HG03469 (cell line): ENCODE data around the gene RTP1.
"Not testable (repeated sequence)": the region's sequence is repeated elsewhere in the genome, so short reads cannot be mapped to it uniquely, and the experiment has no call there.

Experiments used
- ATAC-seq: cut with Tn5 transposase; IDR thresholded peaks from one replicate; pipeline ENCODE4 v1.9.1; 2021; ENCODE audit warnings: mild to moderate bottlenecking, moderate library complexity, moderate number of reproducible peaks; ENCODE audit not compliant: unreplicated experiment

Gene RTP1

DNA sequence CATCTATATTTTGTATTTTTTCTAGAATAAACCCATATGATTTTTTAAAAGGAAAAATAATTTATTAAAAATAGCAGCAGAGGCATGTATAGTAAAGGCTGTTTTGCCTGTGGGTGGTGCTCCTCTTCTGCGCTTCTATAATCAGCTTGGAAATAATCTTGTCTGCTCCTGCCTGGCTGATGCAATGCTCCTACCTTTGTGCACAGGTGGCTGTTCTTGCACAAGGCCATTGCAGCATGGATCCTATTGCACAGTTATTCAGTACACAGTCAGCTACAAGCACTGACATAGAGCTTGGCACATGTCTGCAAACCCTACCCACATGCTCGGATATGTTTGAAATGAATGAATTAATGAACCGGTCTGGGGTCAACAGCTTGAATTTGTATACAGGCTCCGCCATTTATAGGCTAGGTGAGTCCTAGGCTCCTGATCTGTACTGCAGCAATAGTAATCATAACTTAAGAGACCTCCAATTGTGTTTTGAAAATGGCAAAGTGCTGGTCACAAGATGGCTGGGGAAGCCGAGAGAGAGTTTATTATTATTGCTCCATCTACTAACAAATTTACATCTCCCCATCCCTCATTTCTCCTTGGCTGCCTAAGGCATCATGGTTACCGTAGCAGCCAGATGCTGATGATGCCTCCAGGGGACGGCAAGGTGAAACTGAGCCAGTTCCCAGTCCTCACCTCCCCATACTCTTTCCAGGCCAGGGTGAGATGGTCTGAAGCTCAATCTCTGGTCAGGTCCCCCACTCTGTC lies 532 bp upstream of the RTP1 start:
- ATAC-seq, result no peak

DNA sequence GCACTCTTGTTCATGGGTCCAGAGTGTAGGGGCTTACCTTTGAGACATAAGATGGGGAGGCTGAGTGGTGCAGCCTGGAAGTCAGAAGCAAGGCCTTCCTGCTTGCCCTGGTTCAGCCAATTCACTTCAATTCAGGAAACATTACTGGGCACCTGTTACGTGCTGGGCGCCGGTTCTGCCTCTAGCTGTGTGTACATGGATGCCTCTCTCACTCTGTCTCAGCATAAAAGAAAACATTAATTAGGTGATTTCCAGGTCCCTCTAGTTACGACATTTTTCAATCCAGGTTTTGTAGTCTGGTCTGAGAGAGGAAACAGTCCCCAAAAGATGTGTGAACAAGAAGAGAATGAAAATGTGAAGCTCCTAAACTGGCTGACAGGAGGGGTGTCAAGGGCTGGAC lies 1.2 kb downstream of the RTP1 start:
- ATAC-seq, result no peak

DNA sequence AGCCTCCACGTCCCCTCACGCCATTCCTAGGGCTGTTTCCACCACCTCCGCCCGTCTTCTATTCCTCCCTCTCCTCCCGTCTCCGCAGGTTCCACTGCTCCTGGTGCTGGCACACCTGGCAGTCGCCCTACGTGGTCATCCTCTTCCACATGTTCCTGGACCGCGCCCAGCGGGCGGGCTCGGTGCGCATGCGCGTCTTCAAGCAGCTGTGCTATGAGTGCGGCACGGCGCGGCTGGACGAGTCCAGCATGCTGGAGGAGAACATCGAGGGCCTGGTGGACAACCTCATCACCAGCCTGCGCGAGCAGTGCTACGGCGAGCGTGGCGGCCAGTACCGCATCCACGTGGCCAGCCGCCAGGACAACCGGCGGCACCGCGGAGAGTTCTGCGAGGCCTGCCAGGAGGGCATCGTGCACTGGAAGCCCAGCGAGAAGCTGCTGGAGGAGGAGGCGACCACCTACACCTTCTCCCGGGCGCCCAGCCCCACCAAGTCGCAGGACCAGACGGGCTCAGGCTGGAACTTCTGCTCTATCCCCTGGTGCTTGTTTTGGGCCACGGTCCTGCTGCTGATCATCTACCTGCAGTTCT lies 2.3 kb downstream of the RTP1 start:
- ATAC-seq, result not testable (repeated sequence)

DNA sequence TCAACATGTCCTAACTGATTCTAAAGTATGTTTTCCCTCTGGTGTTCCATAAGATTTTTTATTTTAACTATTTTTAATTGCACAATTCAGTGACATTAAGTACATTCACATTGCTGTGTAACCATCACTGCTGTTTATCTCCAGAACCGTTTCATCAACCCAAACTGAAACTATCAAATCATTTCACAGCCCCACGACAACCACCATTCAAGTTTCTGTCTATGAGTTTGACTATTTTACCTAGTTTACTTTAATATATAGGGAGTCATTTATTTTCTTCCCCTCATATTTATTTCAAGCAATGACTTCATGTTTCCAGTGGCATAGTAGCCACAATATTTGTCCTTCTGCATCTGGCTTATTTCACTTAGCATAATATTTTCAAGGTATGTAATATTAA lies 8.4 kb downstream of the RTP1 start:
- ATAC-seq, result no peak

DNA sequence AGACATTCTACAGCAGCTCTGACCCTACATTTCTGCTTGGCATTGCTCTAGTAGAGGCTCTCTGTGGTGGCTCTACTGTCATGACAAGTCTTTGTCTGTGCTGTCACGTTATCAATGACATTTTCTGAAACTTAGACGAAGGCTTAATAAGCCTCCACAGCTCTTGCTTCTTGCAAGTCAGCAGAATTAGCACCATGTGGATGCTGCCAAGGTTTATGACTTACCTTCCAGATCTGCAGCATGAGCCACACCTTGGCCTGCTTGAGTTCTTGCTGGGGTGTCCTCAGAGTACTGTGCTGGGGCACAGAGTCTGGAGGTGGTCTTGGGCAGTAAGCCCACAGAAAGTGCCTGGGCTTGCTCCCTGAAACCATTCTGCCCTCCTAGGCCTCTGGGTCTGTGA lies 9.8 kb downstream of the RTP1 start:
- no peak for ATAC-seq

DNA sequence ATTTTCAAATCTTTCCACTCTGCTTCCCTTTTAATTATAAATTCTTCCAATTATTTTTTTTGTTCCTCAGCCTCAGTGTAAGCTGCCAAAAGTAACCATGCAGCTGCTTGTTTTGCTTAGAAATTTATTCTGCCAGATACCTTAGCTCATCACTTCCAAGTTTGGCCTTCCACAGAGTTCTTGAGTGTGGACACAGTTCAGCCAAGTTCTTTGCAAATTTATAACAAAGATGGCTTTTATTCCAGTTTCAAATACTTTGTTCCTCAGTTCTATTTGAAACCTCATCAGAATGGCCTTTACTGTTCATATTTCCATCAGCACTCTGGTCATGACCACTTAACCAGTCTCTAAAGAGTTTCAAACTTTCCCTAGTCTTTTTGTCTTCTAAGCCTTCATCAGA lies 10.3 kb downstream of the RTP1 start:
- ATAC-seq, result no peak

DNA sequence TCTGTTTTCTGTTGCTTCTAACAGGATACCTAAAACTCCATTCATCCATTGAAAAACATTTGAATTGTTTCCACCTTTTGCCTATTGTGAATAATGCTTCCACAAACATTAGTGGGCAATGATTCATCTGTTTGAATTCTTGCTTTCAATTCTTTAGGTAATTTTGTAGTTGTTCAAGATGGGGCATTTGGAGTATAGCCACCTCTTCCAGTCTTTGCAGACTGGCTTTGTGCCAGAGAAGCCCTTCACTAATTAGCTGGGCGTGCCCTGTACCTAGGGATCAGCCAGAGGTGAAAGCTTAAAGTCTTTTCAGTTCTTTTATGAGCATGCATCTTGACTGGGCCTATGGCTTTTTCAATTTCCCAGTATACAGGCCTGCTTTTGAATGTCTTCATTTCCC lies 10.9 kb downstream of the RTP1 start:
- ATAC-seq, result no peak

DNA sequence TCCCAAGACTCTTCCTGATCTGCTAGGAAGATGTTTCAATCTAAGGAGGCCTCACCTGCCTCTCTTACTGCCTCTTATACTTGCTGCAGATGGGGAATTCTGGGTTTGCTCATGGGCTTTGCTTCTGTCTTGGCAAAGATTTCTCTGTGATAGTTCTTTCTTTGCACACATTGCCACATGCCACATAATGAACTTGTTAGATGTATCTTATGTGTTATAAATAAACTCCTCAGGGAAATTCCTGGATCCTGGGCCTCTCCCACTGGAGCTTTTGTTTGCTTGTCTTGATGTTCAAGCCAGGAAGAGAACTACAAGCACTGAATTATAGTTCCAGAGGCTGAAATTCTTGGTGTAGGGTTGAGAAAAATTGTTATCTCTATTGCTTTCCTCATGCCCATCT lies 12.2 kb downstream of the RTP1 start:
- no peak for ATAC-seq

DNA sequence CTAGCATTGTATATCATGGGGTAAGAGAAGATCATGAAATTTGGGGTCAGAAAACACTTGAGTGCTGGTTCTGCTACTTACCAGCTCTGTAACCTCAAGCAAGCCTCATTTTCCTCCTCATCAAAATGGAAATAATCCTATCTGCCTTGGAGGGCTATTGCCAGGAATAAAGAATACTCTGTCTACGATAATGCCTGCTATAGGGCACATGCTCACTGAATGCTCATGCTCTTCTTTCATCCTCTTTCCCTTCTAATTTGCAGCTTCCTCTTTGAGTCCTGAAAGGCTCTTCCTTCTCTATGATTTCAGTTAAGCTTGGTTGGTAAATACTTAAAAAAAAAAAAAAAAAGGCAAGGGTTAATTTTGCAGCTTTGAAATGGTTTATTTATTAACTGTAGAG lies 12.8 kb downstream of the RTP1 start:
- ATAC-seq, result no peak

DNA sequence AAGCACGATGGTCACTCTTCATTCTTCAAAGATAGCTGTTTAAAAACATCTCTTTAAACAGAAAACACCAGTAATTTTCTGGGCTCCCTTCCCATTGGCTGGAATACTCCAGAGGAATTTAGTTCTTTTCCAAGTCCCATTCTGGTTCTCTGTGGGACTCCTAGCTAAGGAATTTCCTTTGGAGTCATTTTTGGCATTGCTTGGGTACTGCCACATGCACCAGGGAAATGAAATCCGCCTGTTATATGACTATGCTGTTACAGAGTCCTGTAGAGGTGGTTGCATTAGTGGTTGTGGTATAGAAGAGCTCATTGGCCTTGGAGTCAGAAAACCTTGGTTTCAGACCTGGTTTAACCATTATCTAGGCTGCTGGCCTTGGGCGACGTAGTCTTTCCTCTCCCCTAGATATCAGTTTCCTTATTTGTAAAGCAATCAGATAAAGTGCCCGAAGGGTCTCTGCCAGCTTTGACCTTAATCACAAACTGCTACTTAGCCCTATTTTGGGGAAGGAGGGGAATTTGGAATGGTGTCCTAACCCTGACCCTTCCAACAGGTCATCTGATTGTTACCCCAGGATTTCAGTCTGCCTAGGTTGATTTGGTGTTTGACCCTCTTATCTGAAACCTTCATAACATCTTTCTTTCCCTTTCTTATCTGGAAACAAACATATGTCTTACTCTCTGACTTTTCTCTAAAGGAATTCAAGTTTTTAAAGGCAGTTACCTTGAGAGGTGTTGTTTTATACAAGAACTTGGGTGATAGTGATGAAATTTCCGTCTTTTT lies 13.4 kb downstream of the RTP1 start:
- no peak for ATAC-seq

DNA sequence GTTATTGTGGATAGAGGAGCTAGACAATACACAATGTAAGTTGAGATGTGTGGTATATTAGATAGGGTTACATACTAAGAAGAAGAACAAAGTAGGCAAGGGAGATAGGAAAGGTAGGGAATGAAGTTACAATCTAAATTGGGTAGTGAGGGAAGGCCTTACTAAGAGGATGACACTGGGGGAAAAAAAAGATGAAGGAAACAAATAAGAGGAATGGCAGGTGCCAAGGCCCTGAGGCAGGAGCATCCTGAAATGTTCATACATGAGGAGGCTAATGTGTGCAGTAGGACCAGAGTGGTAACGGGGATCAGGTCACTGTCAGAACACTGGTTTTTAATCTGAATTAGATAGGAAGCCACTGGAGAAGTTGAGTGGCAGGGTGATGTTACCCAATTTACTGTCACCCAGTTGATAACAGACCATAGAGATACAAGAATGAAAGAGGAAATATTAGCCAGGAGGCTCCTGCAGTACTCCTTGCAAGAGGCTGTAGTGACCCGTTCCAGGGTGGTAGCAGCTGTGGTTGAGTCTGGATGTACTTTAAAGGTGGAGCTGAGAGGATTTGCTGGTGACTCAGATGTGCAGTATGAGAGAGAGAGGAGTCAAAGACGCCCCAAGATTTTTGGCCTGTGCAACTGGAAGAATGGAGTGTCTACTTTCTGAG lies 14.4 kb downstream of the RTP1 start:
- ATAC-seq, result no peak

DNA sequence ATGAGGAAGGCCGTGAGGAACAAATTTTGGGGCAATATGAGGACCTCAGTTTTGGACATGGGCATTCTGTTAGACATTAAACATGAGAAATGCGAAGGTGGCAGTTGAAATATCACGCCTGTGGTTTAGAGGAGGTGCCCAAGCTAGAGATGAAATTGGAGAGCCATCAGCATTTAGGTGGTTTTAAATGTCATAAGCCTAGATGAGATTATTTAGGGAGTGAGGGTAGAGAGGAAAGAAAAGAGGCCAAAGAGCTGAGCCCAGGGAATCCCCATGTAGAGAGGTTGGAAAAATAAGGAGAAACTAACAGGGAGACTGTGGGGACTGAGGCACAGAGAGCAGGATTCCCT lies 14.9 kb downstream of the RTP1 start:
- no peak for ATAC-seq

DNA sequence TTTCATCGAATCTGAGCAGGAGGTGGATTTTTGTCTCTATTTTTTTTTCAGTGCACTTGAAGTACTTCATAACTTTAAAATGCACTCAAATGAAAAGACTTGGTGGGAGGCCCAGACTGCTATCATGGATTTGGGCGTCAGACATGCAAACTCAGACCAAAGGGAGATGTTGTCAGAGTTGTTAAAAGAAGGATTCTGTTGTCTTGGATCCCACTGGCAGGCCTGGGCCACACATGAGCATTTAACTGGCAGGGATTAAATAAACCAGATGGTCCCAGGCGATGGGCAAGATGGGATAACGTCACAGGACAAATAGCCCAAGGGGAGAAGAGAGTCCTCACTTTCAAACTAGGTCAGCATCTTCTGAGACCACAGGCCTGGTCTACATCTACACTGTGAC lies 15.4 kb downstream of the RTP1 start:
- ATAC-seq, result no peak

DNA sequence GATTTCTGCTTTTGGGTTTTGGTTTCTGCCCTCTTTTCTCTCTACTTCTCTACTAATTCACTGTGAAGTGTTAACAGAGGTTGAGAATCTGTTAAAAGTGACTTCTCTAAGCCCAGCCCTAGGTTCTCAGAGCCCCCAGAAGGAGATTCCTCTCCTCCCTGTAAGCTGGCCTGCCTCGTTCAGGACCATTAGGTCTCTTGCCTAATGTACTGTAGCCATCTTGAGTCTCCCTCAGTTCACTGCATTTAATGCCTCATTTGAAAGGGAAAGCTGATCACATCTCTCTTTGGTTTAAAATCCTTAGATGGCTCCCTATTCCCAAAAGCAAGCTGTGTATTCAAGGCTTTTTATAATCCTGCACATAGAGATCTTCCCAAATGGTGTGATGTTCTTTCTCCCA lies 16.3 kb downstream of the RTP1 start:
- ATAC-seq, result no peak

DNA sequence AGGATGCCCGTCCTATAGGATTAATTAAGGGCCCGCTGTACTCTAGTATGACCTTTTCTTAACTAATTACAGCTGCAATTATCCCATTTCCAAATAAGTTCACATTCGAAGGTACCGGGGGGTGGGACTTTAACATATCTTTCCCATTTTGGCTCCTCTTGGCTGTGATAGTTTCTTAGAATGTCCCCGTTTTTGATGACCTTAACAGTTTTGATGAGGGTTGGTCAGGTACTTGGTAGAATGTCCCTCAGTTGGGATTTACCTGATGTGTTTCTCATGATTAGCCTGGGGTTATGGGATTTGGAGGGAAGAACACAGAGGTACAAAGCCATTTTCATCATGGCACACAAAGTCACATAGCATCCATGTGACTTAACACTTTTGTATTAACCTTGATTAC lies 18.2 kb downstream of the RTP1 start:
- ATAC-seq, result no peak

DNA sequence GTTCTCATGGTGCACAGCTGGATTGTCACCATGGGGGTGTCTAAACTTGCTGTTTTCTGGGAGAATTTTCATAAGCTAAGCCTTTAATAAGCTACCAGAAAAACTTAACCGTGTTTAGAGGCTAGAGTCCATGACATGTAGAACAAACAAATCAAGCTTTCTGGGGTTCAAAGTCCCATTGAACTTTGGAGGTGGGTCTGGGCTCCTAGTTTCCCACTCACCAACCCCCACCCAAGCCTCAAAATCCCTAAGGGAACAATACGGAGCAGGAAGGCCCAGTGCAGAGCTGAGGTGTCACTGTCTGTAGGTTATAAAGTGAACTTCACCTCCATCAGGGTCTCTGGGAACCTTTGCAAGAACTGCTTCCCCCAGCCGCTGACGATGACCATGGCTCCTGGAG lies 25.5 kb downstream of the RTP1 start:
- no peak for ATAC-seq

DNA sequence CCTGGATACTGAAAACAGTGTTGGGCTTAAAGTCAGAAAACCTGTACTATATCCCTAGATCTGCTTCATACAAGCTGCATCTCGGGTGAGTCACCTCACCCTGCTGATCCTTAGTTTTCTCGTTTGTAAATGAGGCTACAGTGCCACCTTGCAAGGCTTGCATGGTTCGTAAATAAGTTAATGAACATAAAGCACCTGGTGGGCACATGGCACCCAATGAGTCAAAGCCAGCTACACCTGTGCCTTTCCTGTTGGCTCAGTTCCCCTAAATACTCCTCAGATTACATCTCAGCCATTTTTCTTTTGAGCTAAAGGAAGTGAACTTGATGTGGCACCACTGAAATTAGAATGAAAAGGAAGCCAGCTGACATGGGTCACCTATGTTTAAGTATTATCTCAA lies 26.5 kb downstream of the RTP1 start:
- no peak for ATAC-seq

DNA sequence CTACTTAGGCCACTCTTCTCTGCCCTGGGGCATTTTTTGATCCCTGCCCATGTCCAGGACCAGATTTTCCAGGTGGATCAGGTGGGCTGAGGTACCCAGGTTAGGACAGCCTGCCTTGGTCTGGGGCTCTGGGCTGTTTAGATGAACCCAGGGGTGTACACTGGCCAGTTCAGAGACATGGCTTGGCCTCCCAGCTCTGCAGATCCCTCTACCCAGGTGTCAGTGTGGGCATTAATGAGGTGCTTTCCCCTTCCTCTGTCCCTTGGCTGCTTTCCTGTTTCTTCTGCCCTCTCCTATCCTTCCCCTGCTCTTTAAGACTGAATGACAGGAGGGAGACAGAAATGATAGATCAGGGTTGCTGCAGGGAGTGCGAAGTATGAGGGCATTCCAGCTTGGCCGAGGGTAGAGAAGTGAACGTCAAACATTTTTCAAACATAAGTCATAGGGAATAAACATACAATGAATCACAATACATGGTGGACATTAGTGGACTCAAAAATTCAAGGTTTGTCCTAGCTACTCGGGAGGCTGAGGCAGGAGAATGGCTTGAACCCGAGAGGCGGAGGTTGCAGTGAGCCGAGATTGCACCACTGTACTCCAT lies 30.5 kb downstream of the RTP1 start:
- ATAC-seq, result no peak

DNA sequence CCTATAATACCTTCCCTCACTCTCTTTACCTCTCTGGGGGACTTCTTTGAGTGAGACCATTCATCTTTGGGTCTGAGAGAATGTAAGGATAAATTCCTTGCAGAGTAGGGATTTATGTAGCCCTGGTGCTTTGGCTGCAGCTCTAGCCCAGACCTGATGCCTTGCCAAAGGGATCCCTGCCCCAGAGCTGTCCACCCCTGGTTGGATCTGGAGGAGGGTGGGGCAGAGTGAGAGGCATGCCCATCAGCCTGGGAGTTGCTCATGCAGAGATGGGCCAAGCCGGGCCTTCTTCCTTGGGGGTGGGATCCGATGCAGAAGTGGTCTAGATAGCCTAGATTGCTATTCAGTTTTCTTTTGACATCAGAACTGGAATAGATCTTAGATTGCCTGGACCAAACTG lies 31.5 kb downstream of the RTP1 start:
- ATAC-seq, result no peak

DNA sequence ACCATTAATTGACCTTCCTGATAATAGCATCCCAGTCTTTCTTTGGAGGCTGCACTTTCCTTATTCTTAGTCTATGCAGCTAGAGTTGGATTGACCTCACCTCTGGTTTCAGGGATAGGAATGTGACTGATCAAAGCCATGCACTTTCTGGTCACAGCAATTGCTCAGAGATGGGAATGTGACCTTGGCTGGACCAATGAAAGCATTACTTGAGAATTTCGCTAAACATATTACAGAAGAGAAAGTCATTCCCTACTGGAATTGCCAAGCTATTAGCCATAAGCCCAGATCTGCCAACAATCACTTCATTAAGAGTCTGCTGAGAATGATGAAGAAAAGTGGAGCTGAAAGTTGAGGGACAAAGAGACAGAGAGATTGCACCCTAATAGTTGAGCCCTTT lies 32.7 kb downstream of the RTP1 start:
- ATAC-seq, result no peak

DNA sequence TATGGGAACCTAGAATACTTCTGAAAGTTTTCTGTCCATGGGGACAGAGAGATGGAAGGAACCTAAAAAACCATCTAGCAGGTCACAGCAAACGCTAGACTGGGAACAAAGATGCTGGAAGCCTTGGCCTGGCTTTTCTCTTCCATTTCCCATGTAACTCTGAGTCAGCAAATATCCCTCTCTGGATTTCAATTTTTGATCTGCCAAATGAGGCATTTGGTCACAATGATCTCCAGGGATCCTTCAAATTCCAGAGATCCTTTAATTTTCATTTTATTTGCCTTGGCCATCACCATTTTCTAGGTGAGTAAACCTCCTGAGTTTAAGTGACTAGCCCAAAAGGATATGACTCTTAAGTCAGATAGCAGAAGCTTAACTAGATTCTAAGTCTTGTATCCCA lies 39.7 kb downstream of the RTP1 start:
- ATAC-seq, result no peak
